Nucleus accumbens (tissue), 56 donors: ENCODE results near the gene CNGA1.
"Not testable (repeated sequence)": the region's sequence is repeated elsewhere in the genome, so short reads cannot be mapped to it uniquely, and the experiment has no call there.

ENCODE experiments used
- DNase-seq, 56 donors: peaks; one replicate each; lab custom pipeline; 2025; lab: John Stamatoyannopoulos, UW

The CNGA1 gene

GRCh38 chr4:48031802-48032525 is 15.5 kb upstream of the CNGA1 start:
- DNase-seq = no peak

DNA sequence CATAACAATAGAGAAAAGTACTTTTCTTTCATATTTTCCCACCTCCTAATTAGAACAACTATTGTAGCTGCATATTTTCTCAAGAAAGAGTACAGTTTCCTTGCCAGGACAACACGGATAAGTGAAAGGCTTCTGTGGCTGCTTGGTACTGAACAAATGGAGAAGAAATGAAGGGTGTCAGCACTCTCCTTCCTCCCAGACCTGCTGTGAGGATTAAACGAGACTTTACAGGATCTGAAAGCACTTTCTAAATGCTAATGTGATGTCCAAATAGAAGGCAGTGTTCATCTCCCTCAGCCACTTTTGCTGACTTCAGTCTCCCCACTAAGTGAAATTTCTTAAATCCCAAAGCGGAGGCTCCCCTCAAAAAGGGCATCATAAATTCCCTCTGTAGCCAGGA is 14.0 kb upstream of the CNGA1 start:
- DNase-seq = no peak

DNA sequence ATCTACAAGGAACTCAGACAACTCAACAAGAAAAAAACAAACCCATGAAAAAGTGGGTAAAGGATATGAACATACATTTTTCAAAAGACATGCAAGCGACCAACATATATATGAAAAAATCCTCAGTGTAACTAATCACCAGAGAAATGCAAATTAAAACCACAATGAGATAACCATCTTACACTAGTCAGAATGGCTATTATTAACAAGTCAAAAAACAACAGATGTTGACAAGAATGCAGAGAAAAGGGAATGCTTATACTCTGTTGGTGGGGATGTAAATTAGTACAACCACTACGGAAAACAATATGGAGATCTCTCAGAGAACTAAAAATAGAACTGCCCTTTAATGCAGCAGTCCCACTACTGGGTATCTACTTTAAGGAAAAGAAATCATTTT is 12.2 kb upstream of the CNGA1 start:
- no peak for DNase-seq

- no peak for DNase-seq
Measured at GRCh38 chr4:48027653-48028052, 11.2 kb upstream of the CNGA1 start.

- DNase-seq = no peak
Measured at GRCh38 chr4:48025005-48025404, 8.5 kb upstream of the CNGA1 start.

DNA sequence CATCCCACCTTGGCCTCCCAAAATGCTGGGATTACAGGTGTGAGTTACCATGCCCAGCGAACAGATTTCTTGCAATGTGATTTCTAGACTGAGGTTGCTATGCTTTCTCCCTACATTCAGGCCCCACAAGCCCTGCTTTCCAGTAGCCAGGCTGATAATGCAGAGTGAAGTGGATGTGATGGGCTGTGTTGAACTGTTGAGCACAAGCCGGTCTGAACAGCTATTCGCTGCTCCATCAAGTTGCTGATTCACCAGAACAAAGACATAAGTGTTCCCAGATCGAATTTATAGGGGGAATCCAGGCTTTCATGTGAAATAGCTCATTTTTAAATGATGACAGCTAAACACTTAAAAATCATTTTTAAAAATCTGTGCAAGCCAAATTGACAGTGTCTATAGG is 8.0 kb upstream of the CNGA1 start:
- DNase-seq = no peak

- no peak for DNase-seq
Measured at GRCh38 chr4:48022192-48022799, 5.8 kb upstream of the CNGA1 start.

GRCh38 chr4:48021100-48021499 is 4.6 kb upstream of the CNGA1 start:
- no peak for DNase-seq

DNA sequence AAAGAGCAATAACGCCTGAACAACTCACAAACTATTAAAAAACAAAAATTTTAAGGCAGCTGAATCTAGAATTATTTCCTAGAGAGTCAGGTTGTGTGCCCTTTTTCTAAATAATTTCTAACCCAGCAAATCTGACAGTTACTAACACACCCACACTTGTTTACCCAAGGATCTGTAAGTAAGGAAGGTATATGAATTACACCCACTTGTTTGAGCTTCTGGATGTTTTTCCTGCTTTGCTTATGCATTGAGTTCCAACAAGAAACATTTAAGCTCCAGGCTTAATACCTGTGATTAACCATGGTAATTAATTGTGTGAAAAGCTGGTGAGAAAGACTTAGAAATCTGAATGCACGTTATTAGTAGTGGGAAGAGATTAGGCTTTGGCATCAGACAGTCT is 1.6 kb upstream of the CNGA1 start:
- DNase-seq = no peak

- peak in 21 of 56 donors; percentile 1 to 77 (median 21) for DNase-seq
Measured at GRCh38 chr4:48017108-48017571, 659 bp upstream of the CNGA1 start.

DNA sequence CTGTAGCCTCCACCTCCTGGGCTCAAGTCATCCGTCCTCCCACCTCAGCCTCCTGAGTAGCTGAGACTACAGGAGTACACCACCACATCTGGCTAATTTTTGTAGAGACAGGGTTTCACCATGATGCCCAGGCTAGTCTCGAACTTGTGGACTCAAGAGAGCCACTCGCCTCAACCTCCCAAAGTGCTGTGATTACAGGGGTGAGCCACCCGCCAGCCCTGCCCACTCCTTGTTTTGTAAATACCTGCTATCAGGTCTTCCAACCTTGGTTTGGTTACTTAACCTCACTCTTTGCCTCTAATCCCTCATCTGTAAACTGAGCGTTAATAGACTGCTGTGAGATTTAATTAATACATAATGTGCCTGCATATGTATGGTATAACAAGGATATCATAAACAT is 803 bp downstream of the CNGA1 start:
- DNase-seq = no peak

DNA sequence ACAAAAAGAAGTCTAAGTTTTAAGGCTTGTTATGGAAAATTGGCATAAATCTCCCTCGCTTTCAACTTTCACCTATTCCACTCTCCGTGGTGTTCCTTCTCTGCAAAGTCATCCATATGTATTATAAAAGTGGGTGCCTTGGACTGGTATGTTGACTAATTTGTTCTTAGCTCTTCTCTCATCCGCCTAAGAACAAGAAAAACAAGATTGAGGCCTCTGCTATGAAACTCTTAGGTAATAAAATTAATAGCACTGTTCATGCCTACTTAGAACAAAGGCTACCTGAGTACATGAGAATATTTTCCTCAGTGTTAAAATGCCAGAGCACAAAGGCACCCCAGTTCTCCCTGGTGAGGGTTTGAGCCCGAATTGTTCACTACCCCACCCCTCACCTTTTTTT is 1.3 kb downstream of the CNGA1 start:
- no peak for DNase-seq

DNA sequence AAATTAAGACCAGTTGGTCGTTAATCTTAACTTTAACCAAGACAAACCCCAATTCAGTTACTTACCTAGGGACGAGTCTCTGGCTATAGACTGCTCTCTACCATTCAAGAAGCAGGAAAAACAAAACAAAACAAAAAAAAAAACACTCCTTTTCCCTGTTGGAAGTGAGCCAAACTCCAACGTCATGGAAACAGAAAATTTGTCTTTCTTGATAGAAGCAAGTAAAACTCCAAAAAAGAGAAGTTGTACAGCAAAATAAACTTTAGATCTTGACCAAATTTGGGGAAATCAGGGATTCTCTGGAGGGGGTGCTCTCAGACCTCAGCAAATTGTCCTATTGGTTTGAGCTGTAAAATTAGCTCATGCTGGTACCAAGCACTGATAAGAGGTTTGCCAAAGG is 3.7 kb downstream of the CNGA1 start:
- no peak for DNase-seq

DNA sequence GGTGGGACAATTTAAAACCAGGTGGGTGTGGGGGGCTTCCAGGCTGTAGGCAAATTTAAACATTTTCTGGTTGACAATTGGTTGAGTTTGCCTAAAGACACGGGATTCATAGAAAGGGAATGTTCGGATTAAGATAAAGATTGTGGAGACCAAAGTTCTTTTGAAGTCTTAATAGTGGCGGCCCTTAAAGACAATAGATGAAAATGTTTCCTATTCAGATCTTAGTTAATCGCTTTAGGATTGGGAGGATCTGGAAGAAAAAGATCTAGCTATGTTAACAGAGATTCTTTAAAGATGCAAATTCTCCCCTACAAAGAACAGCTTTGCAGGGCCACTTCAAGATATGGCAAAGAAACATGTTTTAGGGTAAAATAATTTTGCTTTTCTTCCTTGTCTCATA is 4.8 kb downstream of the CNGA1 start:
- no peak for DNase-seq

DNA sequence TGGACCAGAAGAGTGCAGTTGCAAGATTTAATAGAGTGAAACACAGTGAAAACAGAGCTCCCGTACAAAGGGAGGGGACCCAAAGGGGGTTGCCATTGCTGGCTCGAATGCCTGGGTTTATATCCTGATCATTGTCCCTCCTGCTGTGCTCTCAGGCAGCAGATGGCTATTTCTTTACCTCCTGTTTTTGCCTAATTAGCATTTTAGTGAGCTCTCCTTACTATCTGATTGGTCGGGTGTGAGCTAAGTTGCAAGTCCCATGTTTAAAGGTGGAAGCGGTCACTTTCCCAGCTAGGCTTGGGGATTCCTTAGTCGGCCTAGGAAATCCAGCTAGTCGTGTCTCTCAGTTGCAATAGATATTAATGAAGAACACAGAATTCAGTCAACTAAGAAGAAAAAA is 5.6 kb downstream of the CNGA1 start:
- DNase-seq = not testable (repeated sequence)

GRCh38 chr4:48008021-48008596 is 8.4 kb downstream of the CNGA1 start:
- no peak for DNase-seq

GRCh38 chr4:48005781-48006180 is 10.7 kb downstream of the CNGA1 start:
- DNase-seq = no peak

GRCh38 chr4:48003568-48003967 is 12.9 kb downstream of the CNGA1 start:
- peak in 14 of 56 donors; percentile 1 to 33 (median 8) for DNase-seq

DNA sequence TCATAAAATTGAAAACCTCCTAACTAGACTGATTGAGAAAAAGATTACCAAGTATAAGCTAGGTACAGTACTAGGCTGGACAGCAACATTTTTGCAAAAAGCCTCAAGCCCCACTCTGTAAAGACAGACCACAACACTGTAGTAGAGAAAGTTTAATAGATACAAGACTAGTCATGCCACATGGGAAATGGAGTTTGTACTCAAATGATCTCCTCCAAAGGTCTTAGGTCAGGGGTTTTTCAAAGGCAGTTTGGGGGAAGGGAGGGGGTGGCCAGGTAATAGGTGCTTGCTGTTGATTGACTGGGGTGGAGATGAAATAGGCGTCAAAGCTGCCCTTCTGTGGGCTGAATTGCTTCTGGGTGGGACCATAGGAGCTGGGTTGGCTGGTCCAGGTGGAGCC is 14.2 kb downstream of the CNGA1 start:
- no peak for DNase-seq

DNA sequence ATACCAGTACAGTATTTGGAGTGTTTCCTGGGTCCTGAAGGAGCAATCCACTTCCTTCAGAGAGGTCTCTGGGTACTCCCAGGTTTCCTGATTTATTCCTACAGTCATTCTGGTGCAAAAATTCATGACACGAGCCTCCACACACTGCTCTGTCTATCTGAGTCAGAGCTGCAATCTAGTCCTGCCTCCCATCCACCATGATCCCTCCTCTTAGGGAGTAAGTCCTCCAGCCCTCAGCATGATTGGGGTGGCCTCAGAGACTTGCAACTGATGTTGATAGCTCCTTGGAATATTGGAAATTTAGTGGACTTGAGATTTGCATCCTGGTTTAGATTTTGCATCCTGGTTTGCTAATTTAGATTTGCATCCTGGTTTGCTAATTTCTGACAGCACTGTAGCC is 20.5 kb downstream of the CNGA1 start:
- DNase-seq = no peak

GRCh38 chr4:47992475-47992874 is 24.0 kb downstream of the CNGA1 start:
- not testable (repeated sequence) for DNase-seq

DNA sequence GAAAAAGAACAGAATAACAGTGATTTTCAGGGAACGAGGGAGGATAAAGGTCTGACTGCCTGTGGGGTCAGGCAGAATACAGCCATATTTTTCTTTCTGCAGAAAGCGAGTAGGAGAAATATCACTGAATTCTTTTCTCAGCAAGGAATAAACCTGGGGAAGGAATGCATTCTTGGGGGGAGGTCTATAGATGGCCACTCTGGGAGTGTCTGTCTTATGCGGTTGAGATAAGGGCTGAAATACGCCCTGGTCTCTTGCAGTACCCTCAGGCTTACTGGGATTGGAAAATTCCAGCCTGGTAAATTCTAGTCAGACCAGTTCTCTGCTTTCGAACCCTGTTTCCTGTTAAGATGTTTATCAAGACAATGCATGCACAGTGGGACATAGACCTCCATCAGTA is 26.3 kb downstream of the CNGA1 start:
- DNase-seq = no peak
